CD4-positive, CD25-positive, alpha-beta regulatory T cell (primary cell): ENCODE results near the gene ZFP69B. TPM values are rescaled to one million over a fixed set of nuclear protein-coding genes. Genes with fewer than 3 reads are reported as not detected.
"Not testable (repeated sequence)": the region's sequence is repeated elsewhere in the genome, so short reads cannot be mapped to it uniquely, and the experiment has no call there.

Experiments used
- ATAC-seq, 2 donors: fragments of 150-1000 bp; cut with Tn5 transposase; one replicate each; pipeline ENCODE4 v1.10.0; 2021; ENCODE audit warnings: low read depth in 2 of 2, moderate number of reproducible peaks in 2 of 2, moderate library complexity in 1 of 2
- DNase-seq, 3 donors: peaks; one replicate each; pipeline versions ENCODE4 v3.0.0 to v3.0.0-alpha.2; 2012 to 2022; ENCODE audit warnings: mixed read lengths in 1 of 3
- H3K27ac ChIP-seq: one replicate; pipeline ENCODE4 v1.7.0; 2013; ENCODE audit warnings: mild to moderate bottlenecking, low read length; ENCODE audit not compliant: insufficient read depth, poor library complexity, severe bottlenecking
- H3K27me3 ChIP-seq: one replicate; pipeline ENCODE4 v1.7.0; 2013; ENCODE audit warnings: low read length; ENCODE audit not compliant: control insufficient read depth, insufficient read depth
- H3K36me3 ChIP-seq: one replicate; pipeline ENCODE4 v1.7.0; 2013; ENCODE audit warnings: mild to moderate bottlenecking, low read length, moderate library complexity; ENCODE audit not compliant: control insufficient read depth, insufficient read depth
- H3K4me1 ChIP-seq: 2 replicates; pipeline ENCODE4 v1.7.0; 2013; ENCODE audit warnings: mild to moderate bottlenecking, low read length; ENCODE audit not compliant: insufficient read depth, control insufficient read depth, poor library complexity, severe bottlenecking
- H3K4me3 ChIP-seq: one replicate; pipeline ENCODE4 v1.7.0; 2013; ENCODE audit warnings: low read depth, mild to moderate bottlenecking, low read length, moderate library complexity
- H3K9me3 ChIP-seq, 2 experiments: 1 replicate in 1 of 2; 2 replicates in 1 of 2; pipeline ENCODE4 v1.7.0; 2013; ENCODE audit warnings: low read length in 2 of 2, mild to moderate bottlenecking in 1 of 2, moderate library complexity in 1 of 2; ENCODE audit not compliant: control insufficient read depth in 2 of 2
- H3K27ac Mint-ChIP-seq, 3 donors: one replicate each; pipeline ENCODE4 v1.8.0; 2020 to 2022; ENCODE audit warnings: mild to moderate bottlenecking in 3 of 3, mixed read lengths in 3 of 3, moderate library complexity in 2 of 3
- H3K27me3 Mint-ChIP-seq: one replicate; pipeline ENCODE4 v1.8.0; 2022; ENCODE audit warnings: mild to moderate bottlenecking, mixed read lengths
- H3K36me3 Mint-ChIP-seq: one replicate; pipeline ENCODE4 v1.8.0; 2020; ENCODE audit warnings: mixed read lengths
- H3K4me1 Mint-ChIP-seq, 4 donors: one replicate each; pipeline ENCODE4 v1.8.0; 2020 to 2022; ENCODE audit warnings: mixed read lengths in 4 of 4, mild to moderate bottlenecking in 1 of 4
- H3K4me3 Mint-ChIP-seq, 4 donors: one replicate each; pipeline ENCODE4 v1.8.0; 2020 to 2022; ENCODE audit warnings: mild to moderate bottlenecking in 4 of 4, mixed read lengths in 4 of 4, moderate library complexity in 3 of 4
- H3K9me3 Mint-ChIP-seq, 7 donors: one replicate each; pipeline ENCODE4 v1.8.0; 2020 to 2022; ENCODE audit warnings: mixed read lengths in 7 of 7, mild to moderate bottlenecking in 3 of 7, moderate library complexity in 2 of 7
- polyA plus RNA-seq, 4 donors: library from polyadenylated mRNA; unstranded; fragments of 300-500 nt; fragmentation: Illumina TruSeq; gene quantifications; one replicate each; pipeline ENCODE4 v1.2.3, GENCODE V29; 2021
- total RNA-seq: library from RNA; stranded (reverse); gene quantifications from one replicate; pipeline ENCODE4 v1.2.3, GENCODE V29; 2022

ZFP69B gene
- total and polyA plus RNA-seq, 5 donors from 2014 or later: 1.3 to 2.6 (median 2.0) TPM

DNA sequence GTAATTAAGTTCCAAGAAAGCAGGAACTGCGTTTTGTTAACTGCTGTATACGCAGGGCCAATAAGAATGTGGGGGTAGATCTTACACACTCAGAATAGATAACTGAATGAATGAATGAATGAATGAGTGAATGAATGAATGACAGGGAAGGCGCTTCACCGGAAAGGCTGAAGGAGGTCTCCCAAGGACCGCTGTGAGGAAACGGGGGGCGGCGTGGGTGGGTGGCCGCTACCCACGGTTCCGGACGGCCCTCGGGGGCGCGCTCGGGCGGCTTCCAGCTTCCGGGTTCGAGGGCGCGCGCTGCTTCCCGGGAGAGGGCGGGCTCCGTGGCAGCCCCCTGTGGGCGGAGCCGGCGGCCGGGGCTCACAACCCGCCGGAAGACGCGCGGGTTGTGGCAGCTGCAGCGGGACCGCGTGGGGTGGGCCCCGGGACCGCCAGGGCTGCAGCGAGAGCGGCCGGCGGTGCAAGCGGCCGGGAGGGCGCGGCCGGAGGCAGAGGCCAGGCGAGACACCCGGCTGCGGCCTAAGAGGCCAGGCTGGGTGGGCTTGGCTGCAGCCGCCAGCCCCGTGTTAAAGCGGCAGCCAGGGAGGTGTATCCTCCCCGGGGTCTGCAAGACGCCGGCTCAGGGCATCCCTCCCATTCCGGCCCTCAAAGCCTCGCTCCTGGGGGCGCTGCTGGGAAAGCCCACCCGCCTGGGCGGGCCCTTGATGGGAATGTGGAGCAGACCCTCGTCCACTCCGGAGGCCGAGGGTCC is 26.8 kb downstream of the ZFP69B start, which contains the start of gene ZFP69:
TSS of gene ZFP69 (plus strand) at position 367 of the 754 bp plus-strand sequence. CDS start 2,072 bp downstream, outside the sequence.
- peak within 1 kb of the TSS; percentile 73 to 95 (median 82) for H3K27ac Mint-ChIP-seq
- H3K9me3 Mint-ChIP-seq: peaks cover 5 to 33% (median 27%) of the 10 kb centered on the region in 7 donors
- H3K36me3 Mint-ChIP-seq: peaks cover 26% of the 10 kb centered on the region
- ATAC-seq: peak; percentile 81 to 85
- no peaks in the 10 kb centered on the region for H3K27me3 ChIP-seq
- peak within 1 kb of the TSS; percentile 92 to 96 (median 94) for H3K4me3 Mint-ChIP-seq
- peak; percentile 59 to 86 (median 65) for DNase-seq
- peaks cover 31 to 35% of the 10 kb centered on the region in 2 experiments for H3K9me3 ChIP-seq
- H3K4me1 Mint-ChIP-seq: peaks cover 18 to 35% (median 24%) of the 10 kb centered on the region in 4 donors
- peak within 1 kb of the TSS; percentile 57 for H3K27ac ChIP-seq
- no peaks in the 10 kb centered on the region for H3K27me3 Mint-ChIP-seq
- peaks cover 6% of the 10 kb centered on the region for H3K36me3 ChIP-seq
- peak within 1 kb of the TSS; percentile 87 for H3K4me3 ChIP-seq
- H3K4me1 ChIP-seq: peaks cover 10% of the 10 kb centered on the region

DNA sequence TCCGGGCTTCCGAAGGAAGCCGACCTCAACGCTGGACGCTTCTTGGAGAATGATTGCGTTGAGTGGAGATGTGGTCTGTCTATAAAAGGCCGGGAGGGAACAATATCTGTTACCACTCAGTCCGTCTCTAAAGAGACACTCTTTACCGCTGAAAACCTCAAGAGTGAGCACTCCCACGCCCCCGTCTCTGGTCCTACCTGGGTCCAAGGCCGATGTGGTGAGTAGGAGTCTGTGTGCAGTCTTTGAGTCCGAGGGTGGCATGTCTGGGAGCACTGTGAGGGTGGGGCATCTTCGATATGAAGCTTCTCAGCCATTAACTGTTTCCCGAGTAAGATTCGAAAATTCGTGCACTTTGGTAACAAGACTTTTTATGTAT is 27.4 kb downstream of the ZFP69B start:
- Mint-ChIP-seq H3K27ac (peak overlapping the region; percentile 73 to 95 (median 82)), H3K36me3 (peaks cover 32% of the 10 kb centered on the region), H3K27me3 (no peaks in the 10 kb centered on the region), H3K4me1 (peaks cover 18 to 35% (median 26%) of the 10 kb centered on the region in 4 donors), H3K9me3 (peaks cover 8 to 34% (median 28%) of the 10 kb centered on the region in 7 donors), H3K4me3 (peak overlapping the region; percentile 88 to 96 (median 92))
- peaks cover 31 to 37% of the 10 kb centered on the region in 2 experiments for H3K9me3 ChIP-seq
- peak overlapping the region; percentile 85 for H3K4me3 ChIP-seq
- ATAC-seq: no peak
- peak overlapping the region; percentile 57 for H3K27ac ChIP-seq
- peaks cover 10% of the 10 kb centered on the region for H3K4me1 ChIP-seq
- H3K27me3 ChIP-seq: no peaks in the 10 kb centered on the region
- peaks cover 11% of the 10 kb centered on the region for H3K36me3 ChIP-seq
- DNase-seq: peak in 1 of 3 donors; percentile 40

DNA sequence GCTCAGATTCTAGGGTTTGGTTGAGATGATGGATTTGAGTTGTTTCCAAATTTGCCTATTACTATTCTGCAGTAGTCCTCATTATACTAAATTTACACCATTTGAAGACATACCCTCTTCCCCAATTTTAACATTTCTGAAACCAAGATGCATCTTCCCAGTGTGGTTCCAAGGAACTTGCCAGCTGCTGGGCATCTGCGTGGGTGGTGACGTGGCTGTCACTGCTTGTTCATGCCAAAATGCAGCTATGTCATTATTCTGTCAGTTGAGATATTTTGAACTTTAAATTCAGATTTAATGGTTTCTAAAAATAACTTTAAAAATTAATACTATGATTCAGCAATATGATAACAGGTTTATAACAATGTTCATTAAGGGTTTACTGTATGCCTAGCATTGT is 28.0 kb downstream of the ZFP69B start:
- no peak overlapping the region for H3K27ac ChIP-seq
- peak overlapping the region; percentile 88 to 96 (median 92) for H3K4me3 Mint-ChIP-seq
- H3K4me1 Mint-ChIP-seq: peaks cover 18 to 35% (median 26%) of the 10 kb centered on the region in 4 donors
- peaks cover 17% of the 10 kb centered on the region for H3K36me3 ChIP-seq
- ATAC-seq (no peak), DNase-seq (no peak)
- no peaks in the 10 kb centered on the region for H3K27me3 ChIP-seq
- H3K4me1 ChIP-seq: peaks cover 10% of the 10 kb centered on the region
- peaks cover 8 to 31% (median 25%) of the 10 kb centered on the region in 7 donors for H3K9me3 Mint-ChIP-seq
- H3K27ac Mint-ChIP-seq: peak overlapping the region in 2 of 3 donors; percentile 82 to 95
- peaks cover 38% of the 10 kb centered on the region for H3K36me3 Mint-ChIP-seq
- H3K4me3 ChIP-seq: peak overlapping the region; percentile 85
- H3K27me3 Mint-ChIP-seq: no peaks in the 10 kb centered on the region
- peaks cover 29 to 34% of the 10 kb centered on the region in 2 experiments for H3K9me3 ChIP-seq

DNA sequence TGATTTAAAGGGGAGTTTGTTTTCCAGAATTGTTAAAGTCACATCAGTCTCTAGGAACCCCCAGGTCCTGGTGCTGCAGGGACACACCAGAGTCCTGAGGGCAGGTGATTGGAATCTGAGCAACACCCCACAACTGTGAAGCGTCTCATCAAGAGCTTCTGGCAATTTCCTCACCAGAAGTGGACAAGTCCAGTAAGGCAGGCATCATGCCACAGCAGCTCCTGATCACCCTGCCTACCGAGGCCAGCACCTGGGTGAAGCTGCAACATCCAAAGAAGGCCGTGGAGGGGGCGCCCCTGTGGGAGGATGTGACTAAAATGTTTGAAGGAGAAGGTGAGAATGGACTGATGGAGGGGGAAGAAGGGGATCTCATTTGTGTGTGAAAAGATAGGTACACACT is 28.9 kb downstream of the ZFP69B start:
- peak overlapping the region; percentile 26 to 92 (median 70) for H3K4me3 Mint-ChIP-seq
- H3K9me3 Mint-ChIP-seq: peaks cover 5 to 30% (median 22%) of the 10 kb centered on the region in 7 donors
- DNase-seq (no peak), ATAC-seq (no peak)
- no peaks in the 10 kb centered on the region for H3K27me3 ChIP-seq
- H3K9me3 ChIP-seq: peaks cover 23 to 34% of the 10 kb centered on the region in 2 experiments
- no peak overlapping the region for H3K27ac ChIP-seq
- H3K36me3 Mint-ChIP-seq: peaks cover 44% of the 10 kb centered on the region
- peaks cover 18 to 35% (median 26%) of the 10 kb centered on the region in 4 donors for H3K4me1 Mint-ChIP-seq
- H3K27me3 Mint-ChIP-seq: no peaks in the 10 kb centered on the region
- peaks cover 22% of the 10 kb centered on the region for H3K36me3 ChIP-seq
- H3K4me1 ChIP-seq: peaks cover 10% of the 10 kb centered on the region
- H3K4me3 ChIP-seq: no peak overlapping the region
- peak overlapping the region in 2 of 3 donors; percentile 48 to 94 for H3K27ac Mint-ChIP-seq

DNA sequence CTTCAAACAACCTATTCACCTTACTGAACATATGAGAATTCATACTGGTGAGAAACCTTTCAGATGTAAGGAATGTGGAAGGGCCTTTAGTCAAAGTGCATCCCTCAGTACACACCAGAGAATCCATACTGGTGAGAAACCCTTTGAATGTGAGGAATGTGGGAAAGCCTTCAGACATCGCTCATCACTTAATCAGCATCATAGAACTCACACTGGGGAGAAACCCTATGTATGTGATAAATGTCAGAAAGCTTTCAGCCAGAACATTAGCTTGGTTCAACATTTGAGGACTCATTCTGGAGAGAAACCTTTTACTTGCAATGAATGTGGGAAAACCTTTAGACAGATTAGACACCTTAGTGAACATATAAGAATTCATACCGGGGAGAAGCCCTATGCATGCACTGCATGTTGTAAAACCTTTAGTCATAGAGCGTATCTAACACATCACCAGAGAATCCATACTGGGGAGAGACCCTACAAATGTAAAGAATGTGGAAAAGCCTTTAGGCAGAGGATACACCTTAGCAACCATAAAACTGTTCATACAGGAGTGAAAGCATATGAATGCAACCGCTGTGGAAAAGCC is 45.1 kb downstream of the ZFP69B start:
- Histone ChIP-seq H3K36me3 (peaks cover 56% of the 10 kb centered on the region), H3K9me3 (peaks cover 62 to 80% of the 10 kb centered on the region in 2 experiments), H3K4me1 (no peaks in the 10 kb centered on the region), H3K4me3 (no peak overlapping the region), H3K27me3 (no peaks in the 10 kb centered on the region), H3K27ac (no peak overlapping the region)
- Mint-ChIP-seq H3K27ac (no peak overlapping the region), H3K36me3 (peaks cover 60% of the 10 kb centered on the region), H3K4me1 (no peaks in the 10 kb centered on the region), H3K4me3 (no peak overlapping the region), H3K9me3 (peaks cover 4 to 72% (median 45%) of the 10 kb centered on the region in 7 donors), H3K27me3 (no peaks in the 10 kb centered on the region)
- DNase-seq: no peak
- ATAC-seq: no peak

DNA sequence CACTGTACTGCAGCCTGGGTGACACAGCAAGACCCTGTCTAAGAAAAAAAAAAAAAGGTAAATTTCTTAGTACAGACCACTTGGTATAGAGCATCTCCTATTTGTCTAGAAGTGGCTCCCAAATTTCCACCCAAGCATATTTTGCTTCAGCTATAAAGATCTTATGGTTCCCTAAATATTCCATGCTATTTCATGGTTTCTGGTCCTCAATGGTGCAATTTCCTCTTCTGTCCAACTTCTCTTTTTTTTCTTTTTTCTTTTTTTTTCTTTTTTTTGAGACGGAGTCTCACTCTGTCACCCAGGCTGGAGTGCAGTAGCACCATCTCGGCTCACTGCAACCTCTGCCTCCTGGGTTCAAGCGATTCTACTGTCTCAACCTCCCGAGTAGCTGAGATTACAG is 52.4 kb downstream of the ZFP69B start:
- not testable (repeated sequence) for ATAC-seq, H3K27me3 Mint-ChIP-seq, H3K4me3 ChIP-seq, H3K27ac Mint-ChIP-seq, DNase-seq, H3K27ac ChIP-seq, H3K4me3 Mint-ChIP-seq, H3K4me1 ChIP-seq, H3K27me3 ChIP-seq, H3K4me1 Mint-ChIP-seq, H3K36me3 ChIP-seq
- H3K9me3 Mint-ChIP-seq: peaks cover 0 to 63% (median 28%) of the 10 kb centered on the region in 7 donors
- H3K36me3 Mint-ChIP-seq: peaks cover 38% of the 10 kb centered on the region
- peaks cover 44 to 74% of the 10 kb centered on the region in 2 experiments for H3K9me3 ChIP-seq

DNA sequence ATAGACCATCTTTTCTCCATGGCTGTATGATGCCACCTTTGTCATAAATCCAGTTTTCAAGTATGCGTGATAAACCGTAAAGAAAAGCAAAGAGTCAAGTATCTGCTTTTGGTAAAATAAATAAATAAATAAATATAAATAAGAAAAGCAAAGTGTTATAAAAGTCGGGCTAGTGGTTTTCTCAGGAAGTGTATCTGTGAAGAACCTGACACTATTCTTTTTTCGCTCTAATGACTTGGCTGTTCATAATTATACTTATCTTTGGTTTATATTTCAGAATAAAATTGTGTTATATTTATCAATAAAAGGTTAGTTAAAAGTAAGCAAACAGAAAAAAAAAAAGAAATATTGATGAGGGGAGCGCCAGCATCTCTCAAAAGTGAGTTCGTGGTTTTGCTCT is 57.7 kb downstream of the ZFP69B start:
- H3K27me3 Mint-ChIP-seq: no peaks in the 10 kb centered on the region
- DNase-seq (no peak), ATAC-seq (no peak)
- H3K4me1 Mint-ChIP-seq: peaks cover 8 to 22% (median 9%) of the 10 kb centered on the region in 4 donors
- H3K9me3 Mint-ChIP-seq: peaks cover 0 to 37% (median 20%) of the 10 kb centered on the region in 7 donors
- H3K4me1 ChIP-seq: peaks cover 15% of the 10 kb centered on the region
- H3K4me3 Mint-ChIP-seq: peak overlapping the region; percentile 88 to 92 (median 90)
- peak overlapping the region; percentile 81 for H3K4me3 ChIP-seq
- no peaks in the 10 kb centered on the region for H3K27me3 ChIP-seq
- H3K36me3 ChIP-seq: no peaks in the 10 kb centered on the region
- peaks cover 21 to 39% of the 10 kb centered on the region in 2 experiments for H3K9me3 ChIP-seq
- peaks cover 29% of the 10 kb centered on the region for H3K36me3 Mint-ChIP-seq
- H3K27ac Mint-ChIP-seq: peak overlapping the region in 2 of 3 donors; percentile 88 to 90
- H3K27ac ChIP-seq: peak overlapping the region; percentile 55
